Muscle layer of duodenum (tissue), 2 donors: ENCODE data around the gene CA11.
"Not testable (repeated sequence)": the region's sequence is repeated elsewhere in the genome, so short reads cannot be mapped to it uniquely, and the experiment has no call there.

Experiments used
- H3K27ac ChIP-seq: one replicate; pipeline ENCODE4 v1.7.0; 2013; ENCODE audit warnings: mild to moderate bottlenecking, low read length
- H3K27me3 ChIP-seq: one replicate; pipeline ENCODE4 v1.7.0; 2013; ENCODE audit warnings: low read depth, mild to moderate bottlenecking, control low read depth, low read length
- H3K36me3 ChIP-seq, 2 donors: one replicate each; pipeline ENCODE4 v1.7.0; 2013; ENCODE audit warnings: low read length in 2 of 2, control low read depth in 1 of 2, mild to moderate bottlenecking in 1 of 2; ENCODE audit not compliant: insufficient read depth in 2 of 2, control insufficient read depth in 1 of 2
- H3K4me1 ChIP-seq, 2 donors: one replicate each; pipeline ENCODE4 v1.7.0; 2013; ENCODE audit warnings: low read length in 2 of 2, mild to moderate bottlenecking in 2 of 2, control low read depth in 1 of 2, moderate library complexity in 1 of 2; ENCODE audit not compliant: insufficient read depth in 2 of 2, control insufficient read depth in 1 of 2
- H3K4me3 ChIP-seq, 2 donors: one replicate each; pipeline ENCODE4 v1.7.0; 2013; ENCODE audit warnings: low read length in 2 of 2, low read depth in 1 of 2, mild to moderate bottlenecking in 1 of 2
- H3K9me3 ChIP-seq, 2 donors: one replicate each; pipeline ENCODE4 v1.7.0; 2013; ENCODE audit warnings: low read length in 2 of 2, control low read depth in 1 of 2, mild to moderate bottlenecking in 1 of 2; ENCODE audit not compliant: control insufficient read depth in 1 of 2
- donor health status: healthy.

Gene CA11

GRCh38 chr19:48668332-48668731 is 22.3 kb upstream of the CA11 start:
- no peak overlapping the region for H3K4me3 ChIP-seq
- no peaks in the 10 kb centered on the region for H3K4me1 ChIP-seq
- H3K27ac ChIP-seq, result no peak overlapping the region
- H3K27me3 ChIP-seq, result no peaks in the 10 kb centered on the region
- H3K36me3 ChIP-seq, result no peaks in the 10 kb centered on the region
- no peaks in the 10 kb centered on the region for H3K9me3 ChIP-seq

- H3K27ac ChIP-seq, result no peak overlapping the region
- H3K36me3 ChIP-seq, result no peaks in the 10 kb centered on the region
- no peaks in the 10 kb centered on the region for H3K27me3 ChIP-seq
- H3K4me3 ChIP-seq, result no peak overlapping the region
- no peaks in the 10 kb centered on the region for H3K9me3 ChIP-seq
- no peaks in the 10 kb centered on the region for H3K4me1 ChIP-seq
Measured at GRCh38 chr19:48665786-48666185, 19.8 kb upstream of the CA11 start.

- no peaks in the 10 kb centered on the region for H3K9me3 ChIP-seq
- H3K27me3 ChIP-seq, result no peaks in the 10 kb centered on the region
- no peaks in the 10 kb centered on the region for H3K4me1 ChIP-seq
- H3K4me3 ChIP-seq, result no peak overlapping the region
- no peak overlapping the region for H3K27ac ChIP-seq
- H3K36me3 ChIP-seq, result no peaks in the 10 kb centered on the region
Measured at GRCh38 chr19:48664476-48664875, 18.5 kb upstream of the CA11 start.

GRCh38 chr19:48663667-48664066 is 17.7 kb upstream of the CA11 start:
- Histone ChIP-seq H3K4me1 (no peaks in the 10 kb centered on the region), H3K27ac (no peak overlapping the region), H3K36me3 (no peaks in the 10 kb centered on the region), H3K9me3 (no peaks in the 10 kb centered on the region), H3K27me3 (no peaks in the 10 kb centered on the region), H3K4me3 (no peak overlapping the region)

- no peak overlapping the region for H3K27ac ChIP-seq
- no peaks in the 10 kb centered on the region for H3K4me1 ChIP-seq
- H3K9me3 ChIP-seq, result no peaks in the 10 kb centered on the region
- H3K4me3 ChIP-seq, result no peak overlapping the region
- no peaks in the 10 kb centered on the region for H3K27me3 ChIP-seq
- H3K36me3 ChIP-seq, result no peaks in the 10 kb centered on the region
Measured at GRCh38 chr19:48661711-48662090, 15.7 kb upstream of the CA11 start.

GRCh38 chr19:48660852-48661710 is 15.1 kb upstream of the CA11 start:
- no peaks in the 10 kb centered on the region for H3K9me3 ChIP-seq
- H3K27ac ChIP-seq, result peak overlapping the region; percentile 71
- H3K27me3 ChIP-seq, result no peaks in the 10 kb centered on the region
- H3K4me1 ChIP-seq, result no peaks in the 10 kb centered on the region
- no peaks in the 10 kb centered on the region for H3K36me3 ChIP-seq
- H3K4me3 ChIP-seq, result peak overlapping the region; percentile 10 to 35

GRCh38 chr19:48659768-48660167 is 13.8 kb upstream of the CA11 start:
- Histone ChIP-seq H3K27ac (no peak overlapping the region), H3K4me3 (no peak overlapping the region), H3K4me1 (no peaks in the 10 kb centered on the region), H3K27me3 (no peaks in the 10 kb centered on the region), H3K36me3 (no peaks in the 10 kb centered on the region), H3K9me3 (no peaks in the 10 kb centered on the region)

GRCh38 chr19:48658483-48658882 is 12.5 kb upstream of the CA11 start:
- Histone ChIP-seq H3K4me1 (no peaks in the 10 kb centered on the region), H3K27me3 (no peaks in the 10 kb centered on the region), H3K9me3 (no peaks in the 10 kb centered on the region), H3K4me3 (no peak overlapping the region), H3K36me3 (no peaks in the 10 kb centered on the region), H3K27ac (no peak overlapping the region)

GRCh38 chr19:48657828-48658227 is 11.8 kb upstream of the CA11 start:
- not testable (repeated sequence) for H3K4me1 ChIP-seq, H3K27me3 ChIP-seq, H3K4me3 ChIP-seq, H3K27ac ChIP-seq, H3K36me3 ChIP-seq, H3K9me3 ChIP-seq

GRCh38 chr19:48656840-48657474 is 11.0 kb upstream of the CA11 start:
- Histone ChIP-seq H3K4me1 (no peaks in the 10 kb centered on the region), H3K27me3 (no peaks in the 10 kb centered on the region), H3K27ac (no peak overlapping the region), H3K36me3 (no peaks in the 10 kb centered on the region), H3K4me3 (no peak overlapping the region), H3K9me3 (no peaks in the 10 kb centered on the region)

- Histone ChIP-seq H3K4me3 (no peak overlapping the region), H3K27ac (no peak overlapping the region), H3K27me3 (no peaks in the 10 kb centered on the region), H3K9me3 (no peaks in the 10 kb centered on the region), H3K36me3 (no peaks in the 10 kb centered on the region), H3K4me1 (no peaks in the 10 kb centered on the region)
Measured at GRCh38 chr19:48654299-48655059, 8.5 kb upstream of the CA11 start.
